CD4-positive, alpha-beta T cell treated with Interleukin-2 at 100 ng/mL for 4 hours (primary cell): ENCODE data around the gene SV2B.
A peak's percentile ranks its signal among the peaks of the same experiment; 100 is the strongest.

Source experiments
- DNase-seq: peaks from one replicate; pipeline ENCODE4 v3.0.0-alpha.2; 2020; ENCODE audit warnings: low spot score

The SV2B gene

GRCh38 chr15:91193378-91193720 lies 93.3 kb downstream of the SV2B start:
- no peak for DNase-seq

- DNase-seq = no peak
These were observed 96.1 kb downstream of the SV2B start for GRCh38 chr15:91196127-91196526.

DNA sequence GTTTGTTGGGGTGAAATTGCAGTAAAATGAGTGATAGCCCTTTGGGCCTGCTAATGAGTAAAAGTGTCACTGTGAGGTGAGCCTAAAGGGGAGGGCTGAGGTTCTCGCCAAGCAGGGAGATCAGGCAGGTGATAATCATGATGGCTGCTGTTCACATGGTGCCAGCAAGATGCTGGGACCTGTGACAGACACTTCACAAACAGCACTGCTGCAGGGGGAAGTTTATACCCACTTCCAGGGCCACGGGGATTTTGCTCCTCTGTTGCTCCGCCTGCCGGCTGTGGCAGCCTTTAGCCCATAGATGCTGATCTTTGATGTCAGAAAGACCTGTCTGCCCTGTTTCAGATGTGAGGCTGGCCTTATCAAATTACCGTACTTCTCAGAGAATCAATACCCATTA lies 96.7 kb downstream of the SV2B start:
- no peak for DNase-seq

DNA sequence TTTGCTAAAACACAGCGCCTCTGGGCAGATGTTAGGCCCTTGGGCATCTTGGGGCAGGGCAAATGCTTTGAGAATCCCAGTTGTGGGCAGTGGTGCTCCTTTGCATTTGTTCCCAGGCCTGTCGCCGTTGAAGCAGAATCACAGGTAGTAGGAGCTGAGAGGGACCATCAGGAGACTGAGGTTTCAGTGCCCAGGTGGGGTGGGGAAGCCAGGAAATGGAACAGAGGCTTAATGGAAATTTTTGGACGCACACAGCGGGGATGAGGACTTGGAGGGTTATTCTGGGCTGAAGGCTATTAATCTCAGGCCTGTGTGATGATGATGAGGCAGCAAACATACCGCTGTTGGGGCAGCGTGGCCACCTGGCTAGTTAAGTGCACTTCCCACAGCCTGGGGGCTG lies 99.5 kb downstream of the SV2B start:
- no peak for DNase-seq

- no peak for DNase-seq
These were observed 100.2 kb downstream of the SV2B start for GRCh38 chr15:91200101-91200754.

GRCh38 chr15:91202510-91203102 lies 102.5 kb downstream of the SV2B start:
- no peak for DNase-seq

DNA sequence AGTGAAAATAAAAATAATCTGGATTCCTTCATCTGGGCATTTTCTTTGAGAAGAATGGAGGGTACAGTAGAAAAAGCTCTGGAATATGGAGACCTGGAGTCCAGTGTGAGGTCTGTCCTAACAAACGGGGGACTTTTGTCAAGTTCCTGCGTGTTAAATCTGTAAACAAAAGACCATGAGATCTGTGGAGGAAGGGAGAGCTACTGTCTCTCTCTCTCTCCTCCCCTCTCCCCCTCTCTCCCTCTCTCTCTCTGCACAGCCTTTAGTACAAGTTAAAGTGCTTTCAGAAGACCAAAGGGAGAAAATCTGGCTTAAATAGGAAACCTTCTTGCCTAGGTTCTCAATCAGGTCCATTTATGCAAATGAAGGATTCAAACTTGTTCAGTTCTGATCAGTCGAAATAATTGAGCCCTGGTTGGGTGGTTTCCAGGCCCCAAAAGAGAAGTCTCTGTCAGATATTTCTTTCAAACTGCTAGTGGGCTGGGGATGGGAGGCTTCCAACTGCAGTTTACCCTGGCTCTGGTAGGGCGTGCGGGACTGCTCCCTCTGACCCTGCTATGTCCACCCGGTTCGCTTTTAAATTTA lies 103.7 kb downstream of the SV2B start:
- no peak for DNase-seq

GRCh38 chr15:91208371-91208770 lies 108.3 kb downstream of the SV2B start:
- DNase-seq = no peak

GRCh38 chr15:91209318-91209717 lies 109.3 kb downstream of the SV2B start:
- DNase-seq = no peak

GRCh38 chr15:91209726-91210125 lies 109.7 kb downstream of the SV2B start:
- no peak for DNase-seq

GRCh38 chr15:91214675-91215590 lies 114.9 kb downstream of the SV2B start:
- no peak for DNase-seq

DNA sequence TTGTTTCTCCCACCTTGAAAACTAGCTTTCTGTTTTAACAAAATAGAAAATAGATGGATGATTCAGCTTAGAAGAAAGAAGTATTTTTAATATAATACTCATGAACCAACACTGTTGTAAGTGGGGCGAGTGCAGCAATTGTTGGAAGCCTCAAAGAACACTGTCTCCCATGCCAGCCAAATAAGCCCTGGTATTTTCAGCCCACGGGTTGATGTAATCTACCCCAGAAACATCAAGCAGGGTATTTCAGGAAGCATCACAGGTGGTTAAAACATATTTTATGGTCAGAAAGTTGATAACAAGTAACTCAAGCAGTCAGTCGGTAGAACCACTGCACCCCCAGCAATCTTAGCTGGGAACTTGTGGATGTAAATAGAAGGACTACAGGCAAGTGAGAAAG lies 115.9 kb downstream of the SV2B start:
- no peak for DNase-seq

DNA sequence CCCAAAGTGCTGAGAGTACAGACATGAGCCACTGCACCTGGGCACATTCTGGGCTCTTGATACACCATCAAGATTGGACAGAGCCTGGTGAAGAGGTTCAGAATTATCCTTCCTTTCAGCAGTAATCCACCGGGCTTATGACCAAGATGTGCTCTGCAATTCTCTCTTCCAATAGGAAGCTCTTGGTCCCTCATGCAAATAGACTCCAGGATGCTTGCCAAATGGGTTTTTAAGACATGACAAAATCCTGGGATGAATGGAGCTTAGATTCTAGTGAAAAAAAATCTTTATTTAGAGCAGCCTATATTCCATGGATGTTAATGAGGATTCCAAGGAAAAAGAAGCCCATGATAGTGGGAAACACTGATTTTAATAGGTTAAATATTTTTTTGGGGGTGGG lies 119.1 kb downstream of the SV2B start:
- no peak for DNase-seq

DNA sequence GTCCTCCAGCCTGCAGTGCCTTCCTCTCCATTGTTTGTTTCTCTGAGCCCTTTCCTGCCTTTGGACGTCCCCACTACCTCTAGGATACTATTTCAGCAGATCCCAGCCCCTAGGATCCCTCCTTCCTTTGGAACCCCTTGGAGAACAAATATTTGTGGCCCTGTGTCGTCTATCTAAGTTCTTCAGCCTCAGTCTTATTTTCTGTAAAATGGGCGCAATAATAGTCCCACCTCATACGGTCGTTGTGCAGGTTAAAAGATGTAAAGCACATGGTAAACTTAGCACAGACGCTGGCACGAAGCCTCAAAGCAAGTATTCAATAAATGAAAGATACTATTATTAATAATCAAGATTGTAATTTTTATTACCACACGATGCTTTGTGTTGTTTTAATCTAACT lies 122.0 kb downstream of the SV2B start:
- no peak for DNase-seq

DNA sequence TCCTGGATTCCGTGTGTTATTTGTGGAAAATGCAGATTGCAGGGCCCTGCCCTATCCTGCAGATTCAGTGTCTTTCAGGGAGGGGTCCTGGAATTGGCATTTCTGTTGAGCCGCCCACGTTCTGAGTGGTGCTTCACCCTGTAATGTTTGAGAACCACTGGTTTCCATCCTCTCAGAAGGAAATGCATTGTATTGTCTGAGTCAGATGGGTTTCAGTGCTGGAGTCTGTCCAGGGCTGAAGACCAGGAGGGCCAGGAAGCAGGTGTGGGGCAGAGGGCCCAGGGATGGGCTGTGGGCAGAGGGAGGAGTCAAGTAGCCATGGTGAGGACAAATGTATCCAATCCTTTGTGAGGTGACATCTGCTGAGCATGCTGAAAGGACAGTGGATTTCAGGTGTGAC lies 123.8 kb downstream of the SV2B start:
- DNase-seq = no peak

DNA sequence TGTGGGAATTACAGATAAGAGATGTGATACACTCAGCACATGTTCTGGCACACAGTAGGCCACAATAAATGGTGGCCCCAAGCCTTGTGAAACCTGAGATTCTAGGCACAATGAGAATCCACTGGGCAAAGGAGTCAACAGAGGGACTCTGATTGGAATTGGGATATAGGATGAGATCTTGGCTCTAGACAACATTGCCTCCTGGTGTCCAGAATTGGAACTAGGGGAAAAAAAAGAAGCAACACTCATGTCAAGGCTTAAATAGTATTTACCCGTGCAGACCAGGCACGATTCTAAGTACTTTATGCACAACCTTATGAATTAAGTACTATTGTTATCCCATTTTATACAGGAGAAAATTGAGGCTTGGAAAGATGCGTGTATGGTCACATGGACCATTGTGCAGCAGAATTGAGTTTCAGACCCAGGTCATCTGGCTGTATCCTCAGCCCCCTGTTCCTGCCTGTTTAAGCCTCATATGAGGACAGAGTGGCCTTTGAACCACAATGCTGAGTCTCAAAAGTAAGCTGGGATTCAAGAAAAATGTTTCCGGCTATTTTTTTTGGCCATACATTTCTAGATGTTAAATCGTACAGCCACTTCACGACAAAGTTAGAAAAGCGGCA lies 124.8 kb downstream of the SV2B start:
- peak; percentile 3 for DNase-seq

- DNase-seq = no peak
These were observed 125.7 kb downstream of the SV2B start for GRCh38 chr15:91225741-91226140.

DNA sequence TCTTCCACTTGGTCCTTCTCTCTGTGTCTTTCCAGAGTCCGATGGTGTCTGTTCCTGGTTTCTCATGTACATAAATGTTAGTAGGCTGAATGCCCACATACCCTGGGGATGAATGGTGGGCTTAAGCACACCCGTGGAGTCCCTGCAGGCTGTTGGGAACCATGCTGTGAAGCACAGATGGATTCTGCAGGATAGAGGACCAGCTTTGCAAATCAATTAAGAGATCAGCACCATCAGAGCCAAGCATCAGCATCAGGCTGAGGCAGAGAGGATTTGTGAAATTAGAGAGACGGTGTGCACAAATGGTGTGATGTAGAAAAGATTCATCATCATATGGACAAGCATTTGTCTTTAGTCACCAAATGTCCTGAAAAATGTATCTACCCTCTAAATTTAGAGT lies 127.1 kb downstream of the SV2B start:
- no peak for DNase-seq

DNA sequence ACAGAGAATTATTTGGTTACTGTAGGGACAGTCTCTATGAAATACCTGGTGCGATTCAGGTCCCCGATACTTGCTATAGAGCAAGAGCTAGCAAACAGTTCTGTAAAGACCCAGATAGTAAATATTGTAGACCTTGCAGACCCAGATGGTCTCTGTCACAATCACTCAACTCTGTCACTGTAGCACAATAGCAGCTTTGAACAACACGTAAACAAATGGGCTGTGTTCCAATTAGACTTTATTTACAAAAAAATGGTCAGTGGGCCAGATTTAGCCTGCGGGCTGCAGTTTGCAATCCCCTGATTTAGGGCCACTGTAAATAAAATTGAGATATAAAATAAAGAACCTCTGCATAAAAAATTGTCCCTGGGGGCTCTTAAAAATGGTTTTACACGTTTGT lies 127.7 kb downstream of the SV2B start:
- no peak for DNase-seq

GRCh38 chr15:91228383-91228782 lies 128.3 kb downstream of the SV2B start:
- DNase-seq = no peak

DNA sequence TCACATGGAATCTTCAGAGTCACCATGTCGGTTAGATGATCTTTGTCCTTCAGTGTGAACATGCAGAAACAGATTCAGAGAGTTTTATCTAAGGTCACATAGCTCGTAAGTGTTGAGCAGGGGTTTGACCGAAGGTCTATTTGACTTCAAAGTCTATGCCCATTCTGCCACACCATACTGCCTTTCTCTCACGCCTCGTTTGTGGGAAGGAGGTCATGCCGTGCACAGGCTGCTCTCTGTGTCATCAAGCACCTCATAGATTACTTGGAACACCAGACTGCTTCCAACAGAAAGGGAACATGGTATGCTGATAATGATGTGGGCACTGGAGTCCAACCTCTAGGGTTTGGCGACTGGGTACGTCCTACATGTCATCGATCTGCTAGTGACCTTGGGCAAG lies 128.8 kb downstream of the SV2B start:
- no peak for DNase-seq

DNA sequence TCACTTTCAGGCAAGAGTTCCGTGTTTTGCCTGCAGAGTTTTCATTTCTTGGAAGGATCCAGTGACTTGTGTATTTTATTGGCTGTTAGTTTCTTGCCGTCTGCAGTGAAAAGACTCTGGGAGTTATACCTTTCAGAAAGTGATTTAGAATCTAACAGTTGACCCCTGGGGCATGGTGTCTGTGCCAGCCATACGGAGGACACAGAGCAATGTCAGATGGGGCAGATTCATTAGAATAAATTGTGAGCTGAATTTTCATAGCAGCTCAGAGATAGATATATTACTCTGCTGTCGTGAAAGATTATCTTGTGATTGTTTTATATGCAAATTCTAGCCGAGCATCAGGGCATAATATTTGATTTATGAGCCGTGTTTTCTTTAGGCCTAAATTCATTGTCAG lies 131.6 kb downstream of the SV2B start:
- DNase-seq = no peak

GRCh38 chr15:91234759-91235158 lies 134.7 kb downstream of the SV2B start:
- DNase-seq = no peak
